HCT116 (cell line): ENCODE measurements around the gene GFER.

ENCODE experiments used
- ATF3 ChIP-seq: IDR thresholded peaks from 2 replicates; pipeline ENCODE4 v1.6.1; 2012
- CTCF ChIP-seq, 3 experiments: fragments of 200-600 bp in 1 of 3; sonication (generic) in 1 of 3; IDR thresholded peaks in 2 of 3; conservative IDR thresholded peaks in 1 of 3; 2 replicates each; pipeline ENCODE4 v1.5.1; 2012 to 2017; ENCODE audit warnings: low read depth in 2 of 3, low read length in 2 of 3, antibody characterized with exemption in 1 of 3, borderline replicate concordance in 1 of 3, control low read depth in 1 of 3, mild to moderate bottlenecking in 1 of 3, mixed read lengths in 1 of 3, mixed run types in 1 of 3, moderate library complexity in 1 of 3; ENCODE audit not compliant: insufficient read depth in 1 of 3
- EGR1 ChIP-seq: IDR thresholded peaks from 2 replicates; pipeline ENCODE4 v1.6.1; 2012; ENCODE audit warnings: low read depth
- JUND ChIP-seq: IDR thresholded peaks from 2 replicates; pipeline ENCODE4 v1.6.1; 2012
- REST ChIP-seq: IDR thresholded peaks from 2 replicates; pipeline ENCODE4 v1.6.1; 2012; ENCODE audit warnings: low read depth
- ZBTB33 ChIP-seq: IDR thresholded peaks from 2 replicates; pipeline ENCODE4 v1.6.1; 2011; ENCODE audit warnings: mild to moderate bottlenecking, low read length, moderate library complexity; ENCODE audit not compliant: insufficient replicate concordance; ENCODE audit errors: extremely low read depth
- ZFX ChIP-seq: fragments of 450-650 bp; IDR thresholded peaks from 2 replicates; pipeline ENCODE4 v1.6.1; 2017

- TF ChIP-seq ATF3, result no peak
- TF ChIP-seq ZFX, result no peak
- no peak for TF ChIP-seq JUND
- TF ChIP-seq CTCF (IDR thresholded peaks at IDR 0.05 in 2 of 3, conservative IDR thresholded peaks at IDR 0.05 in 1 of 3; ENCODE audit: borderline replicate concordance in 1 of 3, insufficient read depth in 1 of 3, low read depth in 2 of 3, low read length in 2 of 3), result no peak
- no peak for TF ChIP-seq EGR1
- no peak for TF ChIP-seq ZBTB33
- no peak for TF ChIP-seq REST
Observed at GRCh38 chr16:1991588-1991947, 7.6 kb downstream of the GFER start.
